Astrocyte (in vitro differentiated cells and primary cell): ENCODE results near the gene TTLL5. TPM values are rescaled to one million over a fixed set of nuclear protein-coding genes. Genes with fewer than 3 reads are reported as not detected.

Experiments
- DNase-seq: peaks from one replicate; pipeline ENCODE4 v3.0.0-alpha.2; 2010; ENCODE audit warnings: low read depth
- FAIRE-seq: peaks from 2 replicates; lab custom pipeline; 2011; peaks lifted over from hg19 to GRCh38; lab: Jason Lieb, UNC
- H2AFZ ChIP-seq: 2 replicates; pipeline ENCODE4 v1.6.0; 2012; ENCODE audit warnings: low read depth, low read length, inconsistent platforms
- H3K27ac ChIP-seq: 2 replicates; pipeline ENCODE4 v1.5.1; 2011; ENCODE audit warnings: low read depth, low read length, inconsistent platforms
- H3K27me3 ChIP-seq: 2 replicates; pipeline ENCODE4 v1.6.0; 2011; ENCODE audit warnings: low read length, inconsistent platforms; ENCODE audit not compliant: insufficient read depth
- H3K36me3 ChIP-seq: 2 replicates; pipeline ENCODE4 v1.5.1; 2011; ENCODE audit warnings: low read length, inconsistent platforms; ENCODE audit not compliant: insufficient read depth
- H3K4me1 ChIP-seq: 2 replicates; pipeline ENCODE4 v1.5.1; 2011; ENCODE audit warnings: low read length, inconsistent platforms; ENCODE audit not compliant: insufficient read depth
- H3K4me2 ChIP-seq: 2 replicates; pipeline ENCODE4 v1.6.0; 2012; ENCODE audit warnings: low read length, inconsistent platforms
- H3K4me3 ChIP-seq: 2 replicates; pipeline ENCODE4 v1.5.1; 2011; ENCODE audit warnings: low read depth, mild to moderate bottlenecking, low read length, inconsistent platforms; ENCODE audit not compliant: insufficient read depth
- H3K79me2 ChIP-seq: 2 replicates; pipeline ENCODE4 v1.6.0; 2012; ENCODE audit warnings: mild to moderate bottlenecking, low read length, inconsistent platforms; ENCODE audit not compliant: insufficient read depth
- H3K9ac ChIP-seq: 2 replicates; pipeline ENCODE4 v1.6.0; 2012; ENCODE audit warnings: mild to moderate bottlenecking, low read length, inconsistent platforms
- H3K9me3 ChIP-seq: 2 replicates; pipeline ENCODE4 v1.5.1; 2012; ENCODE audit warnings: low read depth, mild to moderate bottlenecking, low read length, inconsistent platforms; ENCODE audit not compliant: insufficient read depth
- H4K20me1 ChIP-seq: 2 replicates; pipeline ENCODE4 v1.6.0; 2012; ENCODE audit warnings: low read length, inconsistent platforms; ENCODE audit not compliant: insufficient read depth
- H3K27ac Mint-ChIP-seq: one replicate; pipeline ENCODE4 v1.8.0; 2021; ENCODE audit warnings: mild to moderate bottlenecking, mixed read lengths; ENCODE audit not compliant: unreplicated experiment
- H3K27me3 Mint-ChIP-seq: one replicate; pipeline ENCODE4 v1.8.0; 2021; ENCODE audit warnings: low read depth, mixed read lengths; ENCODE audit not compliant: unreplicated experiment
- H3K36me3 Mint-ChIP-seq: one replicate; pipeline ENCODE4 v1.8.0; 2021; ENCODE audit warnings: low read depth, mixed read lengths; ENCODE audit not compliant: unreplicated experiment
- H3K4me1 Mint-ChIP-seq: one replicate; pipeline ENCODE4 v1.8.0; 2021; ENCODE audit warnings: low read depth, mixed read lengths; ENCODE audit not compliant: unreplicated experiment
- H3K4me3 Mint-ChIP-seq: one replicate; pipeline ENCODE4 v1.8.0; 2021; ENCODE audit warnings: mild to moderate bottlenecking, moderate library complexity, mixed read lengths; ENCODE audit not compliant: unreplicated experiment
- H3K9me3 Mint-ChIP-seq: one replicate; pipeline ENCODE4 v1.8.0; 2021; ENCODE audit warnings: mild to moderate bottlenecking, mixed read lengths; ENCODE audit not compliant: unreplicated experiment
- EZH2 ChIP-seq: IDR thresholded peaks from 2 replicates; pipeline ENCODE4 v1.6.1; 2012; ENCODE audit warnings: mild to moderate bottlenecking, low read length, inconsistent platforms; ENCODE audit not compliant: insufficient read depth
- total RNA-seq: library from RNA; stranded (reverse); gene quantifications from 2 replicates; pipeline ENCODE4 v1.2.1, GENCODE V29; 2021
- TF ChIP-seq, protein P1 (sequence below): IDR thresholded peaks from 2 replicates; pipeline ENCODE4 v1.5.1; 2011; ENCODE audit warnings: low read depth, mild to moderate bottlenecking, inconsistent platforms, low read length, moderate library complexity; ENCODE audit not compliant: insufficient read depth

The TTLL5 gene
- total RNA-seq, 1 donor from 2014 or later, result 24.0 TPM

DNA sequence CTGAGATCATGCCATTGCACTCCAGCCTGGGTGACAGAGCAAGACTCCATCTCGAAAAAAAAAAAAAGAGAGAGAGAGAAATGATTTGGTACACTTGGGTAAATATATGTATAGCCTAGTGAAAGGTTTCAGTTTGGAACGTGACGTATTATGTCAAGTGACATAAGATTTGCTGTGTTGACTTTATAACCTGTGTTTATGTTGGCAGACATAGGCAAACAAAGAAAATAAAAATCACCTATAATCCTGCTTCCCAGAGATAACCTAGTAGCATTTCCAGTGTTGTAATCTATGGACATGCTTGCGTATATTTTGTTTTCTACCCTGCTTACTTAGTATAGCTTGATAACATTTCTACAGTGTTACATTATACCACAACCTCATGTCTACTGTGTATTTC is 17.1 kb upstream of the TTLL5 start:
- H3K36me3 Mint-ChIP-seq, result peaks cover 9% of the 10 kb centered on the region
- H3K4me1 Mint-ChIP-seq, result peaks cover 38% of the 10 kb centered on the region
- no peak for DNase-seq
- TF ChIP-seq EZH2, result no peak
- TF ChIP-seq, protein P1, sequence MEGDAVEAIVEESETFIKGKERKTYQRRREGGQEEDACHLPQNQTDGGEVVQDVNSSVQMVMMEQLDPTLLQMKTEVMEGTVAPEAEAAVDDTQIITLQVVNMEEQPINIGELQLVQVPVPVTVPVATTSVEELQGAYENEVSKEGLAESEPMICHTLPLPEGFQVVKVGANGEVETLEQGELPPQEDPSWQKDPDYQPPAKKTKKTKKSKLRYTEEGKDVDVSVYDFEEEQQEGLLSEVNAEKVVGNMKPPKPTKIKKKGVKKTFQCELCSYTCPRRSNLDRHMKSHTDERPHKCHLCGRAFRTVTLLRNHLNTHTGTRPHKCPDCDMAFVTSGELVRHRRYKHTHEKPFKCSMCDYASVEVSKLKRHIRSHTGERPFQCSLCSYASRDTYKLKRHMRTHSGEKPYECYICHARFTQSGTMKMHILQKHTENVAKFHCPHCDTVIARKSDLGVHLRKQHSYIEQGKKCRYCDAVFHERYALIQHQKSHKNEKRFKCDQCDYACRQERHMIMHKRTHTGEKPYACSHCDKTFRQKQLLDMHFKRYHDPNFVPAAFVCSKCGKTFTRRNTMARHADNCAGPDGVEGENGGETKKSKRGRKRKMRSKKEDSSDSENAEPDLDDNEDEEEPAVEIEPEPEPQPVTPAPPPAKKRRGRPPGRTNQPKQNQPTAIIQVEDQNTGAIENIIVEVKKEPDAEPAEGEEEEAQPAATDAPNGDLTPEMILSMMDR, result no peak
- no peak overlapping the region for H3K27ac ChIP-seq
- no peaks in the 10 kb centered on the region for H3K9me3 ChIP-seq
- no peak for FAIRE-seq
- H3K4me3 Mint-ChIP-seq, result no peak overlapping the region
- H3K79me2 ChIP-seq, result no peaks in the 10 kb centered on the region
- H2AFZ ChIP-seq, result no peak overlapping the region
- H3K4me1 ChIP-seq, result peaks cover 33% of the 10 kb centered on the region
- H3K9ac ChIP-seq, result no peak overlapping the region
- H3K4me2 ChIP-seq, result no peak overlapping the region
- H4K20me1 ChIP-seq, result no peaks in the 10 kb centered on the region
- no peaks in the 10 kb centered on the region for H3K27me3 ChIP-seq
- no peaks in the 10 kb centered on the region for H3K36me3 ChIP-seq
- no peaks in the 10 kb centered on the region for H3K9me3 Mint-ChIP-seq
- H3K27me3 Mint-ChIP-seq, result no peaks in the 10 kb centered on the region
- no peak overlapping the region for H3K27ac Mint-ChIP-seq
- no peak overlapping the region for H3K4me3 ChIP-seq

DNA sequence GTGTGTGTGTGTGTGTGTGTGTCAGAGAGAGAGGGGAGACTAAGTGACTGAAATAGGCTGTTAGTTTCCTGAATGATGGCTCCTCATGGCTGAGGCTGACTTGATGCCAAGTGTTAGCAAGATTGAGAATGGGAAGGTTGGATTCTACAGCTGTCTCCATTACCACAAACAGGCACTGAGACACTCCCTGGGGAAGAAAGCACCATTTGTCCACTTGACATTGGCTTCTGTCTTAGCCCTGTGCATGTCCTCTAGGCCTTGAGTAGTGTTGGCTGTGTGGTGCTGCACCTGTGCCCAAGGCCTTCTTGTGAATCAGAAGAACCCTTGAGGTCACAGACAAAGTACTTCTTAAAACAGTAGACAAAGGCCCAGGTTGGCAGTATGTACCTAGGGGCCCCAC is 16.0 kb upstream of the TTLL5 start:
- Histone ChIP-seq H3K36me3 (peaks cover 8% of the 10 kb centered on the region), H3K9ac (no peak overlapping the region), H3K4me3 (no peak overlapping the region), H3K79me2 (no peaks in the 10 kb centered on the region), H3K27me3 (no peaks in the 10 kb centered on the region), H3K4me2 (no peak overlapping the region), H3K27ac (no peak overlapping the region), H2AFZ (no peak overlapping the region), H3K9me3 (no peaks in the 10 kb centered on the region), H4K20me1 (no peaks in the 10 kb centered on the region), H3K4me1 (peaks cover 37% of the 10 kb centered on the region)
- H3K36me3 Mint-ChIP-seq, result peaks cover 8% of the 10 kb centered on the region
- FAIRE-seq (no peak), DNase-seq (no peak)
- H3K4me3 Mint-ChIP-seq, result no peak overlapping the region
- no peak overlapping the region for H3K27ac Mint-ChIP-seq
- TF ChIP-seq EZH2, result no peak
- TF ChIP-seq, protein P1, result no peak
- no peaks in the 10 kb centered on the region for H3K27me3 Mint-ChIP-seq
- H3K9me3 Mint-ChIP-seq, result no peaks in the 10 kb centered on the region
- H3K4me1 Mint-ChIP-seq, result peaks cover 42% of the 10 kb centered on the region

DNA sequence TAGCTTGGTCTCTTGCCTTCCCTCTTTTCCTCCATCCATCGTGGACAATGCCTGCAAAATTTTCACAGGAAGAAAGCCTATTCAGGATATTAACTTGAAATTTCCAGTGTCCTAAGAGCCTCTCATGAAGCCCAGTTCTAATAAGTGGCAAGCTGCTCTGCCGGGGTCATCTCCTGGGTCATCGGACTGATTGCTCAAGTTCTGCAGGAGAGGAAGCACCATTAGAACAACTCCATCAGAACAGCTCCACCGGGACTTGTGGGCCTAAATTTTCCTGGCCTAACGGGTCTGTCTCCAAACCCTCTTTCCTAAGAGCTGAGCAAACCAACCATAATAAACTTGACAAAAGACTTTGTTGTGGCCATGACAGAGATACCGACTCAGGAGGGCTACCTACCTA is 14.3 kb upstream of the TTLL5 start:
- Mint-ChIP-seq H3K4me3 (no peak overlapping the region), H3K4me1 (peaks cover 42% of the 10 kb centered on the region), H3K9me3 (no peaks in the 10 kb centered on the region), H3K27ac (peak overlapping the region; percentile 83), H3K27me3 (no peaks in the 10 kb centered on the region), H3K36me3 (peaks cover 10% of the 10 kb centered on the region)
- Histone ChIP-seq H4K20me1 (no peaks in the 10 kb centered on the region), H3K9me3 (no peaks in the 10 kb centered on the region), H3K4me2 (peak overlapping the region; percentile 81), H3K4me3 (no peak overlapping the region), H3K79me2 (no peaks in the 10 kb centered on the region), H3K27me3 (no peaks in the 10 kb centered on the region), H3K4me1 (peaks cover 37% of the 10 kb centered on the region), H3K36me3 (peaks cover 24% of the 10 kb centered on the region), H3K9ac (peak overlapping the region; percentile 55), H3K27ac (peak overlapping the region; percentile 71), H2AFZ (no peak overlapping the region)
- no peak for TF ChIP-seq EZH2
- TF ChIP-seq, protein P1, result no peak
- no peak for DNase-seq
- no peak for FAIRE-seq
